ENCODE data around the gene DIRAS1.

Gene DIRAS1

DNA sequence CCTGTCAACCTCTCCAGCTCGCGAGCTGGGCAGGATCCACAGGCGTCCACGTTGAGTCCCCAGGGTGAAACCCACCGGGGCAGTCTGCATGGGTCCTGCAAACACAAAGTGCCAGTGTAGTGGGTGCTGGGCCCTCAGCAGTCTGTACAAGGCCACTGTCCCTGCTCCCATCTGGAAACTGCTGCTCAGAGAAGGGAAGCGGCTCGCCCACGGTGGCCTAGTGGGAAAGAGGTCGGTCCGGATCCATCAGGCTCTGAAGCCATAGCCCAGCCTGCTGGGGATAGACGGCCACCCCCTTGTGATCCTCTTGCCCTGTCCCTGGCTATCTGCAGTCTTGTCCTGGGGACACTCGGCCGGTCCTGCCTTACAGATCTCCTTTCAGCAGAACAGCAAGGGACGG, 2.6 kb upstream of the DIRAS1 start:
- no peak for DNase-seq (ENCODE audit: low read depth)
- no peak overlapping the region for H3K4me3 ChIP-seq (ENCODE audit: control insufficient read depth, low read depth, low read length)

DNA sequence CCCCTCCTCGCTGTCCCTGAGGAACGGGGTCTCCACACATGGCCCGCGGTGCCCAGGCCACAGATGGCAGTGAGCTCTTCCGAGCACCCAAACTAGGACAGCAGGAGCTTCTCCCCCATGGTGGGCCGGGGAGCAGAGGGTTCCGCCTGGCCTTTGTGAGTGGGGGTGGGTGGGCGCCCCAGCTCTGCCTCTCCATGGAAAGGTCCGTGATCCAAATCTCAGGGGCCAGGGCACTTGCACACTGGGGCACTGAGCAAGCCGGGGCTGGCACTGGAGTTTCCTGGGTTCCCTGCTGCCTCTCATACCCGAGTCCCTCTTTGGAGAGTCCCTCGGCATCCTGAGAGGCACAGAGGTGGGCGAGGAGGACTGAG, 2.2 kb upstream of the DIRAS1 start:
- TF ChIP-seq, protein P1, sequence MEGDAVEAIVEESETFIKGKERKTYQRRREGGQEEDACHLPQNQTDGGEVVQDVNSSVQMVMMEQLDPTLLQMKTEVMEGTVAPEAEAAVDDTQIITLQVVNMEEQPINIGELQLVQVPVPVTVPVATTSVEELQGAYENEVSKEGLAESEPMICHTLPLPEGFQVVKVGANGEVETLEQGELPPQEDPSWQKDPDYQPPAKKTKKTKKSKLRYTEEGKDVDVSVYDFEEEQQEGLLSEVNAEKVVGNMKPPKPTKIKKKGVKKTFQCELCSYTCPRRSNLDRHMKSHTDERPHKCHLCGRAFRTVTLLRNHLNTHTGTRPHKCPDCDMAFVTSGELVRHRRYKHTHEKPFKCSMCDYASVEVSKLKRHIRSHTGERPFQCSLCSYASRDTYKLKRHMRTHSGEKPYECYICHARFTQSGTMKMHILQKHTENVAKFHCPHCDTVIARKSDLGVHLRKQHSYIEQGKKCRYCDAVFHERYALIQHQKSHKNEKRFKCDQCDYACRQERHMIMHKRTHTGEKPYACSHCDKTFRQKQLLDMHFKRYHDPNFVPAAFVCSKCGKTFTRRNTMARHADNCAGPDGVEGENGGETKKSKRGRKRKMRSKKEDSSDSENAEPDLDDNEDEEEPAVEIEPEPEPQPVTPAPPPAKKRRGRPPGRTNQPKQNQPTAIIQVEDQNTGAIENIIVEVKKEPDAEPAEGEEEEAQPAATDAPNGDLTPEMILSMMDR (IDR thresholded peaks at IDR 0.05; ENCODE audit: control insufficient read depth, insufficient read depth, low read depth, low read length, missing control alignments): no peak
- H3K4me3 ChIP-seq (ENCODE audit: control insufficient read depth, low read depth, low read length): no peak overlapping the region
- no peak for DNase-seq (ENCODE audit: low read depth)

More for the DNA sequence above, 2.6 kb upstream of the DIRAS1 start:
- TF ChIP-seq, protein P1 (IDR thresholded peaks at IDR 0.05; ENCODE audit: control insufficient read depth, insufficient read depth, low read depth, low read length, missing control alignments): no peak

DNA sequence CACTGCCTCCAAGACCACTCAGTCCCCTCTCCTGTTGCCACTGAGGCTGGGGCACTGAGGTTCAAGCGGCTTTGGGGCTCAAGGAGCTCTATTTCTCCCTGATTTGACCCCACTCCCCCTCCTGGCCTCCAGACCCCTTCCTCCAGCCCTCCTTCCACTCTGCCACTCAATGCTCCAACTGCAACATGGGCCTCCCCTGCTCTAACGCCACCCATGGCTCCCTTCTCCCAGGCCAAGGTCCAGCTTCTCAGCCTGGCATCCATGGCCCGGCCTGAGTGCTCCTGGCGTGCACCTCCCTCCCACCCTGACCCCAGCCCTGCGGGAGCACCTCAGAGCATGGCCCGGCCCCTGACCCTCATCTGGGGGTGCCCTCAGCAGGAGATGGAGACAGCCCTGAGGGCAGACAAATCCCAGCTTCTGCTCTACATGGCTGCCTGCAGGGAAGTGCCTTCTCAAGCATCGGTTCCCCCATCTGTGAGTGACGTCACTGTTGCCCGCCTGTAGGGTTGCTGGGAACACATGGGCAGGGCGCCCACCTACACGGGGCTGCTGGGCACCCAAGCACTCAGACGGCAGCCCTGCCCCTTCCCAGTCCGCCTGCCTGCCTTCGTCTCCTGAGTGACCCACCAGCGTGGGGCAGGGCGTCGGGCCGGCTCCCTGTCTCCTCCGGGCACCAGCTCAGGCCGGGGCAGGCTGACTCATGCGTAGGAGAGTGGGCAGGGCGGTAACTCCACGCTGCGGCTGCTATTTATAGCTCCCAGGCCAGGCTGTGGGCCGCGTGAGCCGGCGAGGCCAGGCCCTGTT, 1.6 kb upstream of the DIRAS1 start:
- no peak overlapping the region for H3K4me3 ChIP-seq (ENCODE audit: control insufficient read depth, low read depth, low read length)
- TF ChIP-seq, protein P1 (IDR thresholded peaks at IDR 0.05; ENCODE audit: control insufficient read depth, insufficient read depth, low read depth, low read length, missing control alignments): no peak
- DNase-seq (ENCODE audit: low read depth): no peak

DNA sequence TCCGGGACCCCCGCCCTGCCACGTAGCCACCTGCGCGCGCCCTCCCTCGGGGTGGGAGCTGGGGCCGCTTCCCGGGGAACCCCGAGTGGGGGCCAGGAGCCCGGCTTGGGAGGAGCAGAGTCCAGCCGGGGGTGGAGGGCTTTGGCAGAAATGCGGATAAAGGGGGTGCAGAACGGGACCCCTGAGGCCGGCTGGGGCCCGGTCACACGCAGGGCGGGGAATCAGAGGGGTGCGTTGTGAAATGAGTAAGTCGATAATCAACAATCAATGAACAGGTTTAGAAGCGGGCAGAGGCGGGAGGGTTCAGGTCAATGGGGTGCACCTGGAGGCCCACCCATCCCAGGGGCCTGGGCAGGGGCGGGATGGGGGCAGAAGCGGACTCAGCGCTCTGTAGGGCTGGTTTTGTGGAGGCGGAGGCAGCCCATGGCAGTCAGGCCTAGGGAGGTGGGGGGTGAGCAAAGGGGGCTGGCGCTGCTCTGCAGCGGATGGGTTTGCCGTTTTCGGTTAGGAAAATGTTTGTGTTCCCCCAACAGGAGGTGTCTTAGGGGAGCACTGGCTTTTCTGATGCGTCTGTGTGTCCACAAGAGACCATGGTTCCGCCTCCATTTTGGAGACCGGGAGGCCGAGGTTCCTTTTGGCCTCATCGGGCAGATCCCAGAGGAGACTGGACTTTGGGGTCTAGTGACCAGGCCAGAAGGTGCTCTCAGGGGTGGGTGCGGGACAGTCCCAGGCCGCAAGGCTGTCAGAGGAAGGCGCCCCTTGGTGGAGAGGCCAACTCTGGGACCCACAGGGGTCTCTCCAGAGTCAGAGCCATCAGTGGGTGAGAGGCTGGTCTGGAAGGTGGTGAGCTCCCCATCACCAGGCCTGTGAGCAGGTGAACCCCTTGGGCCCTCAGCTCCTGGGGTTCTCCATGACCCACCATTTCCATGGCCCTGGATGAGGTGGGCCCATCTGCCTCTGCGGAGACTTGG, 683 bp upstream of the DIRAS1 start:
- H3K4me3 ChIP-seq (ENCODE audit: control insufficient read depth, low read depth, low read length): peak overlapping the region; percentile 47
- DNase-seq (ENCODE audit: low read depth): no peak
- TF ChIP-seq, protein P1 (IDR thresholded peaks at IDR 0.05; ENCODE audit: control insufficient read depth, insufficient read depth, low read depth, low read length, missing control alignments): no peak

DNA sequence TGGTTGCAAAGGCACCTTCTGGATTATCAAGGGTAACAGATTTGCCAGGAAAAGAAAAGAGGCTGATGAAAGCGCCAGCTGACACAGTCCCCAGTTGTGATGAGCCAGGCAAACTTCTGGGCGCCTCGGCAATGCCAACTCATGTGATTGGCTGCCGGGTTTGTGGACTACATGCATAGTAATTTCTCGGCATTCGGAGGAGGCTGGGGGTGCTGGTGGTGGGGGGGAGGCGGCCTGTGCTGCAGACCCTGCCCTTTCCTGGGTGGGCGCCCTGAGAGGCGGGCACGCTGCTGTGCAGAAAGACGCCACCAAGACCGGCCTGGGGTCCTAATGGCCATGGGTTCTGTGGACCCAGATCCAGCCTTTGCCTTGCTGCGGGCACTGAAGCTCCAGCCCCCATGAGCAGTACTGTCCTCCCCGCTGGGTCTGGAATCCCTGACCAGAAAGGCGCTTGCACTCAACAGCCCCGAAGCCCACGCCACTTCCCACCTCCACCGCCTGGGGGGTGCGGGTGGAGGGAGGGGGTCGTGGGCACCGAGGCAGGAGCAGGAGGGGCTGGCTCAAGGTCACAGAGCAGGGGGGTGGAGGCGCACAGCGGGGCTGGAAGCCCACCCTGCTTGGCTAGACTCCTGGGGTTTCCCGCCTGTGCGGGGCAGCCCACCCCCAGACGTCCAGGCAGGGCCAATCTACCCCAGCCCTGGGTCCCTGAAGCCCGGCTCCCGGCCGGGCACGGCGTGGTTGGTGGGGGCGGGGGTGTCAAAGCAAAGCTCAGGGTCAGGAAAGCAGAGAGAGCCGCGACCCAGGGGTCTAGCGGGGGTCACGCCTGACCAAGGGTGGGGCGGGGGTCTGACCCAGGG, 1.0 kb downstream of the DIRAS1 start:
- TF ChIP-seq, protein P1 (IDR thresholded peaks at IDR 0.05; ENCODE audit: control insufficient read depth, insufficient read depth, low read depth, low read length, missing control alignments): peak; percentile 14
- no peak for DNase-seq (ENCODE audit: low read depth)
- peak overlapping the region; percentile 74 for H3K4me3 ChIP-seq (ENCODE audit: control insufficient read depth, low read depth, low read length)

DNA sequence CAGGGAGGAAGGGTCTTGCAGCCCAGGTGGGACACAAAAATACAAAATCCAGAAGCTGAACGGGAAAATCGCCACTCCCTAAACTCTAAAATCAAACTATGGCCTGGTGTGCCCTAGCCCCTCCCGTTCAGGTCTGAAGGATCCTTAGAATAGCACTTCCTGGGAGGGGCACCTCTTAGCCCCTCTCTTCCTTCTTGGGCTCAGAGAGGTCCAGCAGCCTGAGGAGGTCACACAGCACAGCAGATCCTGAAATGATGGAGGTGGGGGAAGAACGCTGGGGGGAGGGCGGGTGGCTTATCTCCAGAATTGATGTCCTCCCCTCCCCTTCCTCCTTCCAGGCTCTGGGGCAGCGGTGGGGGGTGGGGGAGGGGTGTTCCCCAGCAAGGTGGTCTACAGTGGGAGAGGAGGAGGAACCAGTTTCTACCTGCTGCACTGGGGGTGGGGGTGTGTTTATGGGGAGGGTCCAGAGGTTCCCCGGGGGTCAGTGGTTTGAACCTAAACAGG, 1.9 kb downstream of the DIRAS1 start:
- TF ChIP-seq, protein P1 (IDR thresholded peaks at IDR 0.05; ENCODE audit: control insufficient read depth, insufficient read depth, low read depth, low read length, missing control alignments): no peak
- H3K4me3 ChIP-seq (ENCODE audit: control insufficient read depth, low read depth, low read length): no peak overlapping the region; the same call in 1 of the 2 replicates
- no peak for DNase-seq (ENCODE audit: low read depth)

Data from AG09309 (cell line).